HuH-7.5 (cell line): ENCODE data around the gene RANGAP1.
A peak's percentile ranks its signal among the peaks of the same experiment; 100 is the strongest.

ENCODE experiments used
- DNase-seq: peaks from one replicate; pipeline ENCODE4 v3.0.0; 2011; ENCODE audit warnings: low spot score

The RANGAP1 gene

DNA sequence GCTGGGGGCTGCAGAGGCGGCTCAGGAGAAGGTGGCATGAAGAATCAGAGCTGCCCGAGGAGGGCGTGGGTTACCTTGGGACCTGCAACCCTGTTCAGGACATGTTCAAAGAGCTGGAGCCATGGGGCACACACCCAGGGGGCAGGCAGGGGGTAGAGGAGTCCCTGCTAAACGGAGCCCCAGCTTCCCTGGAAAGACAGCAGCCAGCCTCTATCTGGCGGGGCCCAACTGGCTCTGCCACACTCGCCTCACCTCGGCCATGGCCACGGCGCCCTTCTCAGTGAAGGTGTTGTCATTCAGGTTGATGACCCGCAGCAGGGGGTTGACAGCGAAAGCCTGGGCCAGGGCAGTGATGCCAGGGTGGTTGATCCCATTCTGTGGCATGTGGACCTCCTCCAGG, 28.3 kb downstream of the RANGAP1 start:
- no peak for DNase-seq

DNA sequence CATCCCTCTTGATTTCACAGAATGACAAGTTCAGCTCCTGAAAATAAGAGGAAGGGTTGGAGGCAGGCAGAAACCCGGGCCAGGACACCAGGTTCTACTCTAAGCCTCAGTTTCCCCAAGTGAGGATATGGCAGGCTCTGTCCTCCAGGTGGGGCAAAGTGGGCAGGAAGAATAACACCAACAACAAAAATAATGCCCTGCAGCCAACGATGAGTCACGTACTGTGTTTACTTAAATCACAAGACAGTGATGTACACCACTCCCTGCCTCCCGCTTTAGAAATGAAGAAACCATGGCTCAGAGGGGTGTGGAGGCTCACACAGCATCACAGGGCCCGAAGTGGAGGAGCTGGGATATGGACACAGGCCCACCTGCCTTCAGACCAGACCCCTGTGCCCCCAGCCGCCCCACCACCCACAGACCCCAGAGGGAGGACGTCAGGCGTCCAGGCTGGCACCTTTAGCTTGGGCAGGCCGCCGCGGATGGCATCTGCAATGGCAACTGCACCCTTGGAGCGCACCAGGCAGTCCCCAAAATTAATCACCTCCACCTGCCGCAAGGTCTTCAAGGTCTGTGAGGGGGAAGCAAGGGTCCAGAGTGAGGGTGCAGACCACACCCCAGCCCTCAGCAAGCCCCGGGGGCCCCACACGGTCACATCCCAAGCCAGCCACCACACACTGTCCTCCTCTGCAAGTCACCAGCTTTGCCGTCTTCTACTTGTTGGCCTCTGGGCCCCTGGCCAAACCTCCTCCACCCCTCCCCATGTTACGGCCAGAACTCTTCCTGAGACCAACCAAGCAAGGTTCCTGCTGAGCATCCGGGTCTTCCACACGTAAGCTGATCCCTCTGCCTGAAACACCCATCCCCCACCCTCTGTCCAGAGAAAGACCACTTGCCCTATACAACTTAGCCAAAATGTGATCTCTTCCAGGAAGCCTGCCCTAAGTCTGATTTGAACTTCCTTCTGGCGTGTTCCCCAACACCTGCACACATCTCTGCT, 29.4 kb downstream of the RANGAP1 start:
- DNase-seq, result no peak

- no peak for DNase-seq
Measured at GRCh38 chr22:41254230-41254629, 31.8 kb downstream of the RANGAP1 start.

DNA sequence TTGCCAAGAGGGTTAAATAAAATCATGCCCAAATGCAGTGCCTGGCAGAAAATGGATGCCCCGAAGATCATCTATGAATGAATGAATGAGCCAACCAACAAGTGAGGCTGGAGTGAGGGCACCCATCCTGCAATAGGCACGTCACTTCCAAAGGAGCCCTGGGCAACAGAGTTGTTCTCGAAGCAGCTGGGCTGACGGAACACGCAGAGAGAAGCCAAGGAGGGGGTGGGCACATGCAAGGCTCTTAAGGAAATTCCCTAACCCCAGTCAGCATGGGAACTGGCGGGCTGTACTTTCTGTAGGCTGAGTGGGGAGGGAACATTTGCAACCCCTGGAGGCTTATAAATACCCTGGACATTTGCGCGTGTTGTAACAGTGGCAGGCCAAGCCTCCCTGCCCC, 33.6 kb downstream of the RANGAP1 start:
- DNase-seq, result no peak

DNA sequence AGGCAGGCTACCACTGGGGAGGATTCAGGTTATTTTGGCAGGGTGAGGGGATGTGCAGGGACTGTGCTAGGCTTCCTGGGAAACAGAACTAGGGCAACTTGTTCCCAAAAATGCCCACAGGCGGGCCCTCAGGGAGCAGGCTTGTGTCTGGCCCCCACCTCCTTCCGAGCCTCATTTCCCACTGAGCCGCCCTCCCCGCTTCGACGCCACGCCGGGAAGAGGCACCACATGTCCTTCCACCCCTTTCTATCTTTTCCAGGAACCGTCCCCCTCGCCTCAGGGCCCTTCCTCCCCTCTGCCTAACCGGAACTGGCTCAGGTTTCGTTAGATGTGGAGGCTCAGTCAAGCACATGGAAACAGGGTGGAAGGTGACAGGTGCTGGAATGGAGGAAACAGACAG, 35.9 kb downstream of the RANGAP1 start:
- DNase-seq, result no peak

DNA sequence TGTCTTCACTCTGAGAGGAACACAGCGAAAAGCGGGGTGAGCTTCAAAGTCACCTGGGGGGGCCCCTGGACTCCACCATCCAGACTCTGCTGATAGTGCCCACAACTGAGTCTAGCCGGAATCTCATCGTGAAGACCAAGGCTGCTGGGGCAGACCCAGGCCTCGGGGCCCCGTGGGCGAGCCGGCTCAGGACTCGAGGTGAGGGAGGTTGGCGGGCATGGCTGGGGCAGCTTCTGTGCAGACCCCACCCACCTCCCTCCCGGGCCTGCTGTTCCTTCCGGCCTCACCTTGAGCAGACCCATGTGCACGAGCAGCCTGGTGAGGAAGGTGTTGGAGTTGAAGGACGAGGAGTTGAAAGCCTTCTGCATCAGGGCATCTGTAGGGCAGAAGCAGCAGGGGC, 36.5 kb downstream of the RANGAP1 start:
- DNase-seq, result no peak

- DNase-seq, result no peak
Measured at GRCh38 chr22:41248758-41249157, 37.2 kb downstream of the RANGAP1 start.

- DNase-seq, result no peak
Measured at GRCh38 chr22:41248314-41248713, 37.7 kb downstream of the RANGAP1 start.

GRCh38 chr22:41247703-41248102, 38.3 kb downstream of the RANGAP1 start:
- no peak for DNase-seq

GRCh38 chr22:41245917-41246499, 40.0 kb downstream of the RANGAP1 start:
- DNase-seq, result no peak

DNA sequence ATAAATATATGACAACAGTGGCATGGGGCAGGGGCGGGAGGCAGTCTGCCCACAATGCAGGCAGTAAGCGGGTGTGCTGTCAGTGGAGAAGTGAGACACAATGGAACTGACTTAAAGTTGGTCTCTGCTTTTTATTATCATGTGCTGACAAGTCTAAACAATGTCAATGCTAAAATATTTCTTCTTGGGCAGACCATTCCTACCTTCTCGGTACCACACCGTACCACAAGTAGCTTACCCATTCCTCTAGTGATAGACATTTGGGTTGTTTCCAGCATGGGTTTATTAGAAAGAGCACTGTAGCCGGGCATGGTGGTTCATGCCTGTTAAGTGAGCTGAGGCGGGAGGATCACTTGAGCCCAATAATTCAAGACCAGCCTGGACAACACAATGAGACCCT, 42.6 kb downstream of the RANGAP1 start:
- no peak for DNase-seq

DNA sequence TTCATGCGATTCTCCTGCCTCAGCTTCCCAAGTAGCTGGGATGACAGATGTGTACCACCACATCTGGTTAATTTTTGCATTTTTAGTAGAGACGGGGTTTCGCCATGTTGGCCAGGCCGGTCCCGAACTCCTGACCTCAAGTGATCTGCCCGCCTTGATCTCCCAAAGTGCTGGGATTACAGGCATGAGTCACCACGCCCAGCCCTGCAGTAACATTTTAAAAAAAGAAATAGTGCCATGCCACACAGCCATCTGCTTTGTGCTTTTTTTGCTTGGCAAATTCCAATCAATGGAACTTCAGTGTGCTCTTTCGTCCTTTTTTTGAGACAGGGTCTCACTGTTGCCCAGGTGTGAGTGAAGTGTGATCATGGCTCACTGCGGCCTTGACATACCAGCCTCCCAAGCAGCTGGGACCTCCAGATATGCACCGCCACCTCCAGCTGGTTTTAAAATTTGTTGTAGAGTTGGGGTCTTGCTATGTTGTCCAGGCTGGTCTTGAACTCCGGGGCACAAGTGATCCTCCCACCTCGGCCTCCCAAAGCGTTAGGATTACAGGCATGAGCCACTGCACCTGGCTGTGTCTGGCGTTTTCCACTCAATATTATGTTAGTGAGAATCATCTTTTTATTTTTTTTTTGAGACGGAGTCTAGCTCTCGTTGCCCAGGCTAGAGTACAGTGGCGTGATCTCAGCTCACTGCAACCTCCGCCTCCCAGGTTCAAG, 43.4 kb downstream of the RANGAP1 start:
- no peak for DNase-seq

DNA sequence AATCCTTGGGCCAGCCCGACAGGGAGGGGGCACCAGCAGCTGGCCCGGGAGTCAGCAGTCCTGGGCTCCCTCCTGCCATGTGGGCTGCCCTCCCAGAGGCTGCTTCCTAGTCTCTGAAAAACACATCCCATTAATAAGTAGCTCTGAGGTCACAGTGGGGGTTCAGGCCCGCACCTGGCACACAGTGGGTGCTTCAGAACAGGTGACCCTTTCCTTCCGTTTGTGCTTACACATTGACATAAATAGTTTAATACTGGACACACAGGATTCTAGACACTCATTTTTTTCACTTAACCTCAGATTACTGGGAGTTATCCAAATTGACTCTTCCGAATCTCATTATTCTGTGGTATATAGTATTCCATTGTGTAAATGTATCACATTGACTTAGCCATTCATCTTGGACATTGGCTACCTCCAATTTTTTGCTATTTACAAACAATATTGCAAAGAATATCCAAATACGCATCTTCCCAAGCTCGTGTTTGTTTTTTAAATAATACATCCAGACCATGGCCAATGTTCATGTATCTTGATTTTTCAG, 44.8 kb downstream of the RANGAP1 start:
- DNase-seq, result no peak

GRCh38 chr22:41240377-41241132, 45.4 kb downstream of the RANGAP1 start, which contains the start of gene CHADL:
CHADL (minus strand) TSS chr22:41240931; CDS start chr22:41240881, 50 bp downstream.
- no peak for DNase-seq

- no peak for DNase-seq
Measured at GRCh38 chr22:41239443-41240128, 46.4 kb downstream of the RANGAP1 start.

GRCh38 chr22:41238570-41239442, 47.2 kb downstream of the RANGAP1 start:
- DNase-seq, result no peak

- peak; percentile 85 for DNase-seq
Measured at GRCh38 chr22:41237707-41238569, 48.0 kb downstream of the RANGAP1 start.

GRCh38 chr22:41237036-41237706, 48.8 kb downstream of the RANGAP1 start:
- DNase-seq, result no peak
